Measurements from ENCODE around the gene FSTL4. TPM values are rescaled to one million over a fixed set of nuclear protein-coding genes. Genes with fewer than 3 reads are reported as not detected.

Gene FSTL4
- total RNA-seq, 2 donors from 2014 or later: 4.4 to 5.5 TPM

GRCh38 chr5:133510634-133511262 is 101.6 kb downstream of the FSTL4 start:
- H3K4me1 ChIP-seq (ENCODE audit: control insufficient read depth, insufficient read depth, low read length): no peaks in the 10 kb centered on the region
- Mint-ChIP-seq H3K9me3 (no peaks in the 10 kb centered on the region), H3K27ac (peak overlapping the region; percentile 24), H3K27me3 (ENCODE audit: insufficient read depth) (peaks cover 2% of the 10 kb centered on the region), H3K4me3 (no peak overlapping the region), H3K36me3 (ENCODE audit: low read depth) (no peaks in the 10 kb centered on the region), H3K4me1 (peaks cover 12% of the 10 kb centered on the region)
- no peaks in the 10 kb centered on the region for H3K27me3 ChIP-seq (ENCODE audit: control insufficient read depth, insufficient read depth, low read length, poor library complexity, severe bottlenecking)
- no peak overlapping the region for H3K4me3 ChIP-seq (ENCODE audit: low read length)
- DNase-seq: peak; percentile 47
- WGBS, 2 experiments (ENCODE audit: insufficient coverage in 1 of 2, insufficient read length in 1 of 2): 91 to 92% methylated on average over 11 of the region's 11 CpGs
- TF ChIP-seq CTCF (conservative IDR thresholded peaks at IDR 0.05): no peak
- H3K27ac ChIP-seq (ENCODE audit: low read depth, low read length): no peak overlapping the region
- H3K9me3 ChIP-seq (ENCODE audit: control insufficient read depth, low read length): no peaks in the 10 kb centered on the region
- no peak overlapping the region for H3K9ac ChIP-seq (ENCODE audit: extremely low read depth, low read length, poor library complexity, severe bottlenecking)
- H3K36me3 ChIP-seq (ENCODE audit: control insufficient read depth, insufficient read depth, low read length): no peaks in the 10 kb centered on the region

GRCh38 chr5:133509742-133510079 is 102.6 kb downstream of the FSTL4 start:
- no peak overlapping the region for H3K4me3 Mint-ChIP-seq
- no peak for TF ChIP-seq CTCF (conservative IDR thresholded peaks at IDR 0.05)
- H3K27ac Mint-ChIP-seq: no peak overlapping the region
- H3K36me3 ChIP-seq (ENCODE audit: control insufficient read depth, insufficient read depth, low read length): no peaks in the 10 kb centered on the region
- H3K27ac ChIP-seq (ENCODE audit: low read depth, low read length): no peak overlapping the region
- no peaks in the 10 kb centered on the region for H3K36me3 Mint-ChIP-seq (ENCODE audit: low read depth)
- H3K9me3 ChIP-seq (ENCODE audit: control insufficient read depth, low read length): no peaks in the 10 kb centered on the region
- H3K9ac ChIP-seq (ENCODE audit: extremely low read depth, low read length, poor library complexity, severe bottlenecking): no peak overlapping the region
- H3K4me3 ChIP-seq (ENCODE audit: low read length): no peak overlapping the region
- 93 to 95% methylated on average over 3 to 4 of the region's 4 CpGs for WGBS, 2 experiments (ENCODE audit: insufficient coverage in 1 of 2, insufficient read length in 1 of 2)
- DNase-seq: peak; percentile 11
- H3K27me3 Mint-ChIP-seq (ENCODE audit: insufficient read depth): peaks cover 2% of the 10 kb centered on the region
- H3K9me3 Mint-ChIP-seq: no peaks in the 10 kb centered on the region
- no peaks in the 10 kb centered on the region for H3K4me1 ChIP-seq (ENCODE audit: control insufficient read depth, insufficient read depth, low read length)
- H3K27me3 ChIP-seq (ENCODE audit: control insufficient read depth, insufficient read depth, low read length, poor library complexity, severe bottlenecking): no peaks in the 10 kb centered on the region
- peaks cover 12% of the 10 kb centered on the region for H3K4me1 Mint-ChIP-seq

- Histone ChIP-seq H3K27me3 (ENCODE audit: control insufficient read depth, insufficient read depth, low read length, poor library complexity, severe bottlenecking) (no peaks in the 10 kb centered on the region), H3K9me3 (ENCODE audit: control insufficient read depth, low read length) (no peaks in the 10 kb centered on the region), H3K4me1 (ENCODE audit: control insufficient read depth, insufficient read depth, low read length) (no peaks in the 10 kb centered on the region), H3K4me3 (ENCODE audit: low read length) (no peak overlapping the region), H3K27ac (ENCODE audit: low read depth, low read length) (no peak overlapping the region), H3K9ac (ENCODE audit: extremely low read depth, low read length, poor library complexity, severe bottlenecking) (no peak overlapping the region), H3K36me3 (ENCODE audit: control insufficient read depth, insufficient read depth, low read length) (no peaks in the 10 kb centered on the region)
- Mint-ChIP-seq H3K9me3 (no peaks in the 10 kb centered on the region), H3K4me3 (no peak overlapping the region), H3K27me3 (ENCODE audit: insufficient read depth) (peaks cover 2% of the 10 kb centered on the region), H3K4me1 (peaks cover 12% of the 10 kb centered on the region), H3K36me3 (ENCODE audit: low read depth) (no peaks in the 10 kb centered on the region), H3K27ac (no peak overlapping the region)
- DNase-seq: peak; percentile 29
- 92 to 96% methylated on average over 3 of the region's 3 CpGs for WGBS, 2 experiments (ENCODE audit: insufficient coverage in 1 of 2, insufficient read length in 1 of 2)
- no peak for TF ChIP-seq CTCF (conservative IDR thresholded peaks at IDR 0.05)
These were observed 103.2 kb downstream of the FSTL4 start for GRCh38 chr5:133508845-133509741.
